ENCODE measurements around the gene PRKCA.
"Not testable (repeated sequence)": the region's sequence is repeated elsewhere in the genome, so short reads cannot be mapped to it uniquely, and the experiment has no call there.

The PRKCA gene

DNA sequence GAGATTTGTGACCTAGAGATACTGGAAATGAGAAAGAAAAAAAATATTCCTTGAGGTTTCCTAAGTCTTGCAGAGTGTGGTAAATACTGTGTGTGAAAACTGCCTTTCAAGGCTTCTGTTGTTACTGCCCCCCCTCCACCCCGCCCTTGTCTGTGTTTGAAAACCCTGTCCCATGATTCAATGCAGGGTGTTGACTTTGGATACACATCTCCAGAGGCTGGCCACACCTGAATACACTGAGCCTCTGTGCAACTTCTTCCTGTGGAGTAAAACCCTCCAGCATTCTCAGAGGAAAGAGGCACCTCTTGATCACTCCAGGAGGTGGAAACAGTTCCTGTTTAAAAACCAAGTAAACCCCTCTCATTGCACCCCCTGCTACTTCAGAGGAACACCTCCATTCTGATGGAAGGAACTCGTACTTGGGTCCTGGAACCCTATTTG lies 409.5 kb downstream of the PRKCA start:
- no peaks in the 10 kb centered on the region for H3K36me3 ChIP-seq (ENCODE audit: insufficient read depth, insufficient read length, low read length)
- no peak overlapping the region for H3K4me3 ChIP-seq (ENCODE audit: insufficient read length, low read depth)
- DNase-seq (ENCODE audit: low read depth, low spot score), result no peak

GRCh38 chr17:66712453-66712852 lies 410.0 kb downstream of the PRKCA start:
- Histone ChIP-seq H3K9me3 (ENCODE audit: insufficient read depth, low read length) (no peaks in the 10 kb centered on the region), H3K36me3 (ENCODE audit: insufficient read depth, insufficient read length, low read length) (no peaks in the 10 kb centered on the region), H3K4me3 (ENCODE audit: insufficient read length, low read depth) (no peak overlapping the region), H3K4me1 (ENCODE audit: insufficient read depth, insufficient read length) (peaks cover 11% of the 10 kb centered on the region), H3K27me3 (ENCODE audit: insufficient read depth, insufficient read length) (no peaks in the 10 kb centered on the region), H3K9ac (ENCODE audit: insufficient read length, low read depth) (no peak overlapping the region)
- TF ChIP-seq ZNF274 (IDR thresholded peaks at IDR 0.05; ENCODE audit: low read depth, low read length), result no peak
- TF ChIP-seq YY1 (IDR thresholded peaks at IDR 0.05; ENCODE audit: insufficient read depth, insufficient read length), result no peak
- TF ChIP-seq SUZ12 (IDR thresholded peaks at IDR 0.05; ENCODE audit: extremely low read depth, insufficient read depth, insufficient read length), result no peak
- no peak for DNase-seq (ENCODE audit: low read depth, low spot score)

More for the DNA sequence above, 409.5 kb downstream of the PRKCA start:
- H3K27me3 ChIP-seq (ENCODE audit: insufficient read depth, insufficient read length), result no peaks in the 10 kb centered on the region
- H3K9ac ChIP-seq (ENCODE audit: insufficient read length, low read depth), result no peak overlapping the region
- no peaks in the 10 kb centered on the region for H3K9me3 ChIP-seq (ENCODE audit: insufficient read depth, low read length)
- H3K4me1 ChIP-seq (ENCODE audit: insufficient read depth, insufficient read length), result peaks cover 11% of the 10 kb centered on the region
- TF ChIP-seq YY1 (IDR thresholded peaks at IDR 0.05; ENCODE audit: insufficient read depth, insufficient read length) (no peak), ZNF274 (IDR thresholded peaks at IDR 0.05; ENCODE audit: low read depth, low read length) (no peak), SUZ12 (IDR thresholded peaks at IDR 0.05; ENCODE audit: extremely low read depth, insufficient read depth, insufficient read length) (no peak)

GRCh38 chr17:66713021-66713532 lies 410.7 kb downstream of the PRKCA start:
- H3K9ac ChIP-seq (ENCODE audit: insufficient read length, low read depth); DNase-seq (ENCODE audit: low read depth, low spot score); H3K27me3 ChIP-seq (ENCODE audit: insufficient read depth, insufficient read length); H3K9me3 ChIP-seq (ENCODE audit: insufficient read depth, low read length); H3K4me3 ChIP-seq (ENCODE audit: insufficient read length, low read depth); H3K36me3 ChIP-seq (ENCODE audit: insufficient read depth, insufficient read length, low read length): not testable (repeated sequence)
- H3K4me1 ChIP-seq (ENCODE audit: insufficient read depth, insufficient read length), result peaks cover 11% of the 10 kb centered on the region

GRCh38 chr17:66713533-66714042 lies 411.2 kb downstream of the PRKCA start:
- H3K9ac ChIP-seq (ENCODE audit: insufficient read length, low read depth), result no peak overlapping the region
- no peak overlapping the region for H3K4me3 ChIP-seq (ENCODE audit: insufficient read length, low read depth)
- H3K4me1 ChIP-seq (ENCODE audit: insufficient read depth, insufficient read length), result peaks cover 11% of the 10 kb centered on the region
- H3K9me3 ChIP-seq (ENCODE audit: insufficient read depth, low read length), result no peaks in the 10 kb centered on the region
- H3K36me3 ChIP-seq (ENCODE audit: insufficient read depth, insufficient read length, low read length), result no peaks in the 10 kb centered on the region
- TF ChIP-seq YY1 (IDR thresholded peaks at IDR 0.05; ENCODE audit: insufficient read depth, insufficient read length) (no peak), SUZ12 (IDR thresholded peaks at IDR 0.05; ENCODE audit: extremely low read depth, insufficient read depth, insufficient read length) (no peak), ZNF274 (IDR thresholded peaks at IDR 0.05; ENCODE audit: low read depth, low read length) (no peak)
- H3K27me3 ChIP-seq (ENCODE audit: insufficient read depth, insufficient read length), result no peaks in the 10 kb centered on the region
- DNase-seq (ENCODE audit: low read depth, low spot score), result no peak

DNA sequence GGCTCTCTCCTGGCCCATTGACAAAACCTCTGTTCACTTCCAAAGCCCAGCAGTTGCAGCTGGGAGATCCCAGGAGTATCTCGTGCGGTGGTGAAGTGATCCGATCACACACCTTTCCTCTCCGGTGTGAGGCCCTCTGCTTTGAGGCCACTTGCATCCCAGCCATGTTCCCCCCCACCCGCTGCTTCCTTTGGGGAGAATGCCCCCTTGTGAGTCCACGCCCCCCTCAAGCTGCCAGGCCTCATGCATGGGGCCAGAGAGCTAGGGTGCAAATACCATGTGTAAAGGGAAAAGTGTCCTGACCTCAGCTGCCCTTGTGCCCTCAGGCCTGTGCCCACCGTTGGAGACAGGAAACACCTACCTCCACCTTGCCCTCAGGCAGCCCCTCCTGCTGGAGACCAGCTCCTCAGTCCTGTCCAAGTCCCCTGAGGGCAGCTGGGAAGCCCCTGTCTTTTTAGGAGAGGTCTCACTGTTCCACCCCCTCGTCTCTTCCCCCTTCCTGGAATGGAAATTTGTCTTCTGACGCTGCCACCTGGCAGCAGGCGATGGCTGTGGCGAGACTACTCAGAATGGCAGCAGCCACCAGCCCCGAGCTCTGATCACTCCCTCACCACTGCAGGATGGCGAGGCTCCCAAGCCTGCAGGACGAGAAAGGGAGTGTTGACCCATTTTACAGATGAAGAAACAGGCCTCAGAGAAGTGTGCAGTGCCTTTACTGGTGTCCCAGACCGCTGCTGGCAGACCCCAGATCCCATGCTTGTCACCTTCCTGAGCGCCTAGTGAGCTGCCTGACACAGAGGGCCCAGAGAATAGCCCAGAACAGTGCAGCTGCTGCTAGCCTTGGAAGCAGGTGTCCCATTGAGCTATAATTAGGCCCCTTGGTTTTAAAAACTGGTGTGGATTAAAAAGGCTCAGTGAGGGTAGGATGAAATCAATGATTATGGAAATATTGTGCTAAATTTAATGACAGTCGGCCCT lies 411.9 kb downstream of the PRKCA start:
- Histone ChIP-seq H3K27me3 (ENCODE audit: insufficient read depth, insufficient read length) (no peaks in the 10 kb centered on the region), H3K9me3 (ENCODE audit: insufficient read depth, low read length) (no peaks in the 10 kb centered on the region), H3K9ac (ENCODE audit: insufficient read length, low read depth) (no peak overlapping the region), H3K36me3 (ENCODE audit: insufficient read depth, insufficient read length, low read length) (no peaks in the 10 kb centered on the region), H3K4me1 (ENCODE audit: insufficient read depth, insufficient read length) (peaks cover 11% of the 10 kb centered on the region), H3K4me3 (ENCODE audit: insufficient read length, low read depth) (no peak overlapping the region)
- DNase-seq (ENCODE audit: low read depth, low spot score), result no peak
- no peak for TF ChIP-seq SUZ12 (IDR thresholded peaks at IDR 0.05; ENCODE audit: extremely low read depth, insufficient read depth, insufficient read length)
- TF ChIP-seq YY1 (IDR thresholded peaks at IDR 0.05; ENCODE audit: insufficient read depth, insufficient read length), result no peak
- TF ChIP-seq ZNF274 (IDR thresholded peaks at IDR 0.05; ENCODE audit: low read depth, low read length), result no peak

GRCh38 chr17:66715076-66715675 lies 412.8 kb downstream of the PRKCA start:
- Histone ChIP-seq H3K9me3 (ENCODE audit: insufficient read depth, low read length) (no peaks in the 10 kb centered on the region), H3K4me3 (ENCODE audit: insufficient read length, low read depth) (no peak overlapping the region), H3K36me3 (ENCODE audit: insufficient read depth, insufficient read length, low read length) (no peaks in the 10 kb centered on the region), H3K4me1 (ENCODE audit: insufficient read depth, insufficient read length) (peaks cover 11% of the 10 kb centered on the region), H3K9ac (ENCODE audit: insufficient read length, low read depth) (no peak overlapping the region), H3K27me3 (ENCODE audit: insufficient read depth, insufficient read length) (no peaks in the 10 kb centered on the region)
- TF ChIP-seq SUZ12 (IDR thresholded peaks at IDR 0.05; ENCODE audit: extremely low read depth, insufficient read depth, insufficient read length) (no peak), YY1 (IDR thresholded peaks at IDR 0.05; ENCODE audit: insufficient read depth, insufficient read length) (no peak), ZNF274 (IDR thresholded peaks at IDR 0.05; ENCODE audit: low read depth, low read length) (no peak)
- no peak for DNase-seq (ENCODE audit: low read depth, low spot score)

DNA sequence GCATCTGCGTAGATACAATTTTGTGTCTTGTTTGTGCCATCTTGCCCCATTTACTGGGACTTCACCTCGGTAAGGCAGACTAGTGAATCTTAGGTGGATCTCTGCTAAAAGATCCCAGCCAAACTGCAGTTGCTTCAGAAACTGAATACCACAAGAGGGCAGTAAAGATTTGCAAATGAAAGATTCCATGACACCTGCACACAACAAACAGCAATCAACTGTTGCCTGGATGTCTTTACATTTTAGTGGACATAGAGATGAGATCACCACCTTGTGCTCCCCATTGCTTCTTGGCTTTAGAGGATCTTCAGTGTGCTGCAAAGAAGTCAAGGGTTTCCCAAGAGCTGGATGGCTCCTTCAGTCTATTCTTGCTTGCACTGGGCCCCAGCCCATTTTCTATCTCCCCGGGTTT lies 413.3 kb downstream of the PRKCA start:
- DNase-seq (ENCODE audit: low read depth, low spot score), result peak; percentile 63
- Histone ChIP-seq H3K4me1 (ENCODE audit: insufficient read depth, insufficient read length) (peaks cover 11% of the 10 kb centered on the region), H3K36me3 (ENCODE audit: insufficient read depth, insufficient read length, low read length) (no peaks in the 10 kb centered on the region), H3K9me3 (ENCODE audit: insufficient read depth, low read length) (no peaks in the 10 kb centered on the region), H3K27me3 (ENCODE audit: insufficient read depth, insufficient read length) (no peaks in the 10 kb centered on the region), H3K9ac (ENCODE audit: insufficient read length, low read depth) (no peak overlapping the region), H3K4me3 (ENCODE audit: insufficient read length, low read depth) (no peak overlapping the region)
- TF ChIP-seq SUZ12 (IDR thresholded peaks at IDR 0.05; ENCODE audit: extremely low read depth, insufficient read depth, insufficient read length) (no peak), ZNF274 (IDR thresholded peaks at IDR 0.05; ENCODE audit: low read depth, low read length) (no peak), YY1 (IDR thresholded peaks at IDR 0.05; ENCODE audit: insufficient read depth, insufficient read length) (no peak)

Measured in NT2/D1 (cell line).